SK-N-MC (cell line): ENCODE measurements around the gene KLHL13.

ENCODE experiments used
- EZH2 ChIP-seq: fragments of 200-600 bp; sonication (generic); IDR thresholded peaks from one replicate; pipeline ENCODE4 v1.6.1; 2017; ENCODE audit warnings: antibody characterized with exemption
- POLR2AphosphoS5 ChIP-seq: IDR thresholded peaks from 2 replicates; pipeline ENCODE4 v1.6.1; 2012; ENCODE audit warnings: mild to moderate bottlenecking, low read depth, low read length, borderline replicate concordance

GRCh38 chrX:118074196-118074595 lies 42.4 kb downstream of the KLHL13 start:
- TF ChIP-seq POLR2AphosphoS5 (no peak), EZH2 (no peak)
